H9 (cell line): ENCODE measurements around the gene MYH7. TPM values are rescaled to one million over a fixed set of nuclear protein-coding genes. Genes with fewer than 3 reads are reported as not detected.

Experiments used
- DNase-seq: peaks from one replicate; pipeline ENCODE4 v3.0.0-alpha.2; 2017
- H2AFZ ChIP-seq: one replicate; pipeline ENCODE4 v1.6.1; 2013; ENCODE audit warnings: mild to moderate bottlenecking, low read length, control low read depth, moderate library complexity
- H2AK5ac ChIP-seq: 2 replicates; pipeline ENCODE4 v1.6.1; 2013; ENCODE audit warnings: low read length, control low read depth, mixed read lengths; ENCODE audit not compliant: insufficient read length
- H2BK120ac ChIP-seq: one replicate; pipeline ENCODE4 v1.6.1; 2013; ENCODE audit warnings: low read depth, mild to moderate bottlenecking, low read length, control low read depth, inconsistent platforms; ENCODE audit not compliant: poor library complexity, severe bottlenecking
- H2BK12ac ChIP-seq: 2 replicates; pipeline ENCODE4 v1.6.1; 2013; ENCODE audit warnings: low read length, control low read depth, mixed read lengths, low read depth; ENCODE audit not compliant: insufficient read length
- H2BK15ac ChIP-seq: 2 replicates; pipeline ENCODE4 v1.6.1; 2013; ENCODE audit warnings: low read depth, low read length, control low read depth
- H2BK20ac ChIP-seq: one replicate; pipeline ENCODE4 v1.6.1; 2013; ENCODE audit warnings: low read depth, mild to moderate bottlenecking, low read length, control low read depth, inconsistent platforms; ENCODE audit not compliant: poor library complexity, severe bottlenecking
- H2BK5ac ChIP-seq: 2 replicates; pipeline ENCODE4 v1.6.1; 2013; ENCODE audit warnings: low read length, control low read depth, mixed read lengths; ENCODE audit not compliant: insufficient read length
- H3K14ac ChIP-seq: 2 replicates; pipeline ENCODE4 v1.6.1; 2013; ENCODE audit warnings: low read length, control low read depth; ENCODE audit not compliant: insufficient read depth
- H3K18ac ChIP-seq: 2 replicates; pipeline ENCODE4 v1.6.1; 2013; ENCODE audit warnings: low read depth, mild to moderate bottlenecking, mixed read lengths, low read length, control low read depth; ENCODE audit not compliant: insufficient read length
- H3K23ac ChIP-seq: 2 replicates; pipeline ENCODE4 v1.6.1; 2013; ENCODE audit warnings: low read length, control low read depth, mixed read lengths, low read depth; ENCODE audit not compliant: insufficient read length
- H3K23me2 ChIP-seq: 2 replicates; pipeline ENCODE4 v1.6.1; 2013; ENCODE audit warnings: low read depth, mild to moderate bottlenecking, mixed read lengths, low read length, control low read depth; ENCODE audit not compliant: insufficient read length, poor library complexity, severe bottlenecking
- H3K27ac ChIP-seq: 2 replicates; pipeline ENCODE4 v1.5.1; 2013; ENCODE audit warnings: low read length, control low read depth, mixed read lengths, low read depth; ENCODE audit not compliant: insufficient read length
- H3K27me3 ChIP-seq: 2 replicates; pipeline ENCODE4 v1.6.1; 2013; ENCODE audit warnings: low read length, control low read depth, inconsistent platforms; ENCODE audit not compliant: insufficient read depth
- H3K4ac ChIP-seq: 2 replicates; pipeline ENCODE4 v1.6.1; 2013; ENCODE audit warnings: low read depth, mild to moderate bottlenecking, control low read depth, inconsistent platforms, low read length, moderate library complexity
- H3K4me1 ChIP-seq: 2 replicates; pipeline ENCODE4 v1.6.1; 2013; ENCODE audit warnings: low read length, control low read depth, inconsistent platforms; ENCODE audit not compliant: insufficient read depth
- H3K4me2 ChIP-seq: 2 replicates; pipeline ENCODE4 v1.6.1; 2013; ENCODE audit warnings: low read length, control low read depth, mixed read lengths; ENCODE audit not compliant: insufficient read length, insufficient read depth
- H3K56ac ChIP-seq: 2 replicates; pipeline ENCODE4 v1.6.1; 2013; ENCODE audit warnings: low read depth, mild to moderate bottlenecking, mixed read lengths, low read length, control low read depth; ENCODE audit not compliant: insufficient read length
- H3K79me1 ChIP-seq: 2 replicates; pipeline ENCODE4 v1.6.1; 2013; ENCODE audit warnings: low read depth, mild to moderate bottlenecking, moderate library complexity, low read length, control low read depth, inconsistent platforms; ENCODE audit not compliant: insufficient read depth, poor library complexity, severe bottlenecking
- H3K79me2 ChIP-seq: 2 replicates; pipeline ENCODE4 v1.6.1; 2013; ENCODE audit warnings: low read length, control low read depth, inconsistent platforms; ENCODE audit not compliant: insufficient read depth
- H3K9ac ChIP-seq: 2 replicates; pipeline ENCODE4 v1.6.1; 2013; ENCODE audit warnings: low read length, control low read depth, mixed read lengths; ENCODE audit not compliant: insufficient read length; ENCODE audit errors: extremely low read depth
- H3K9me3 ChIP-seq: one replicate; pipeline ENCODE4 v1.6.1; 2013; ENCODE audit warnings: low read depth, low read length, inconsistent platforms; ENCODE audit not compliant: control insufficient read depth
- H3T11ph ChIP-seq: one replicate; pipeline ENCODE4 v1.6.1; 2013; ENCODE audit warnings: mild to moderate bottlenecking, low read length, control low read depth, inconsistent platforms
- H4K20me1 ChIP-seq: one replicate; pipeline ENCODE4 v1.6.1; 2013; ENCODE audit not compliant: control insufficient read depth, insufficient read length, insufficient read depth
- H4K5ac ChIP-seq: 2 replicates; pipeline ENCODE4 v1.6.1; 2013; ENCODE audit warnings: low read depth, mild to moderate bottlenecking, mixed read lengths, low read length, control low read depth; ENCODE audit not compliant: insufficient read length
- H4K8ac ChIP-seq: replicated peaks from 2 replicates; pipeline ENCODE4 v1.6.1; 2013; ENCODE audit warnings: low read length, control low read depth, mixed read lengths, low read depth; ENCODE audit not compliant: insufficient read length
- H4K91ac ChIP-seq: 2 replicates; pipeline ENCODE4 v1.6.1; 2013; ENCODE audit warnings: low read depth, mild to moderate bottlenecking, moderate library complexity, mixed read lengths, low read length, control low read depth; ENCODE audit not compliant: insufficient read length
- H3K27ac Mint-ChIP-seq, 3 experiments: 2 replicates in 2 of 3; 3 replicates in 1 of 3; pipeline ENCODE4 v1.8.0; 2020 to 2021; ENCODE audit warnings: mixed read lengths in 3 of 3, mild to moderate bottlenecking in 1 of 3, moderate library complexity in 1 of 3
- H3K27me3 Mint-ChIP-seq: 2 replicates; pipeline ENCODE4 v1.8.0; 2021; ENCODE audit warnings: low read depth, mild to moderate bottlenecking, moderate library complexity, mixed read lengths
- H3K36me3 Mint-ChIP-seq, 3 experiments: 2 replicates in 2 of 3; 3 replicates in 1 of 3; pipeline ENCODE4 v1.8.0; 2020 to 2021; ENCODE audit warnings: low read depth in 3 of 3, mixed read lengths in 3 of 3; ENCODE audit not compliant: insufficient read depth in 1 of 3
- H3K4me1 Mint-ChIP-seq, 2 experiments: 2 replicates each; pipeline ENCODE4 v1.8.0; 2020; ENCODE audit warnings: mixed read lengths in 2 of 2
- H3K4me3 Mint-ChIP-seq, 2 experiments: 2 replicates in 1 of 2; 3 replicates in 1 of 2; pipeline ENCODE4 v1.8.0; 2020 to 2021; ENCODE audit warnings: mild to moderate bottlenecking in 2 of 2, mixed read lengths in 2 of 2, moderate library complexity in 1 of 2
- H3K9me3 Mint-ChIP-seq, 2 experiments: 2 replicates in 1 of 2; 3 replicates in 1 of 2; pipeline ENCODE4 v1.8.0; 2020; ENCODE audit warnings: mild to moderate bottlenecking in 2 of 2, mixed read lengths in 2 of 2, moderate library complexity in 1 of 2
- WGBS: extraction: QIAGEN DNeasy Blood & Tissue Kit; methylation state at CpG from one replicate; pipeline ENCODE4 v1.1.7; 2013; ENCODE audit warnings: missing lambda C conversion rate, low lambda C conversion rate, mixed read lengths; ENCODE audit not compliant: insufficient read length; ENCODE audit errors: extremely low coverage; 5-methylcytosine and 5-hydroxymethylcytosine counted together
- total RNA-seq: library from RNA; stranded (reverse); gene quantifications from 2 replicates; pipeline ENCODE4 v1.2.1, GENCODE V29; 2021
- TF ChIP-seq, protein P1 (sequence below): fragments of 200-600 bp; sonication (generic); conservative IDR thresholded peaks from 3 replicates; pipeline ENCODE4 v1.8.0; 2021; ENCODE audit warnings: antibody characterized with exemption, mild to moderate bottlenecking

Gene MYH7
- total RNA-seq, 1 experiment from 2014 or later: not detected

- Histone ChIP-seq H3K23ac (no peak within 1 kb of the TSS), H3K23me2 (no peaks in the 10 kb centered on the region), H3T11ph (no peak within 1 kb of the TSS), H2BK20ac (no peak within 1 kb of the TSS), H3K4me2 (no peak within 1 kb of the TSS), H2BK15ac (no peak within 1 kb of the TSS), H2AFZ (no peak within 1 kb of the TSS), H3K27me3 (no peaks in the 10 kb centered on the region; the same call in 1 of the 2 replicates), H3K9me3 (no peaks in the 10 kb centered on the region), H4K8ac (no peak within 1 kb of the TSS), H2BK120ac (no peak within 1 kb of the TSS), H2AK5ac (no peak within 1 kb of the TSS), H3K79me1 (no peaks in the 10 kb centered on the region), H3K4me1 (no peaks in the 10 kb centered on the region), H2BK12ac (no peak within 1 kb of the TSS), H3K9ac (no peak within 1 kb of the TSS), H4K91ac (no peak within 1 kb of the TSS), H3K56ac (no peak within 1 kb of the TSS), H4K5ac (no peak within 1 kb of the TSS), H3K4ac (no peak within 1 kb of the TSS), H4K20me1 (no peaks in the 10 kb centered on the region), H2BK5ac (no peak within 1 kb of the TSS), H3K18ac (no peak within 1 kb of the TSS), H3K79me2 (no peaks in the 10 kb centered on the region), H3K27ac (no peak within 1 kb of the TSS), H3K14ac (no peak within 1 kb of the TSS)
- no CpG with 5 or more reads among the region's 2 CpGs for WGBS
- TF ChIP-seq, protein P1, sequence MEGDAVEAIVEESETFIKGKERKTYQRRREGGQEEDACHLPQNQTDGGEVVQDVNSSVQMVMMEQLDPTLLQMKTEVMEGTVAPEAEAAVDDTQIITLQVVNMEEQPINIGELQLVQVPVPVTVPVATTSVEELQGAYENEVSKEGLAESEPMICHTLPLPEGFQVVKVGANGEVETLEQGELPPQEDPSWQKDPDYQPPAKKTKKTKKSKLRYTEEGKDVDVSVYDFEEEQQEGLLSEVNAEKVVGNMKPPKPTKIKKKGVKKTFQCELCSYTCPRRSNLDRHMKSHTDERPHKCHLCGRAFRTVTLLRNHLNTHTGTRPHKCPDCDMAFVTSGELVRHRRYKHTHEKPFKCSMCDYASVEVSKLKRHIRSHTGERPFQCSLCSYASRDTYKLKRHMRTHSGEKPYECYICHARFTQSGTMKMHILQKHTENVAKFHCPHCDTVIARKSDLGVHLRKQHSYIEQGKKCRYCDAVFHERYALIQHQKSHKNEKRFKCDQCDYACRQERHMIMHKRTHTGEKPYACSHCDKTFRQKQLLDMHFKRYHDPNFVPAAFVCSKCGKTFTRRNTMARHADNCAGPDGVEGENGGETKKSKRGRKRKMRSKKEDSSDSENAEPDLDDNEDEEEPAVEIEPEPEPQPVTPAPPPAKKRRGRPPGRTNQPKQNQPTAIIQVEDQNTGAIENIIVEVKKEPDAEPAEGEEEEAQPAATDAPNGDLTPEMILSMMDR: no peak
- peaks cover 7 to 16% of the 10 kb centered on the region in 2 experiments; a peak in 3 of 4 replicates for H3K4me1 Mint-ChIP-seq
- H3K4me3 Mint-ChIP-seq: no peak within 1 kb of the TSS
- H3K27ac Mint-ChIP-seq: no peak within 1 kb of the TSS
- peaks cover 75% of the 10 kb centered on the region for H3K27me3 Mint-ChIP-seq
- no peaks in the 10 kb centered on the region for H3K36me3 Mint-ChIP-seq
- DNase-seq: no peak
- H3K9me3 Mint-ChIP-seq: no peaks in the 10 kb centered on the region
Observed at GRCh38 chr14:23372509-23372908, 63.0 kb downstream of the MYH7 start, which contains the start of gene IL25. IL25 (plus strand) TSS chr14:23372809.
